Fibroblast of lung (primary cell): Measurements from ENCODE around the gene CACNB4. TPM values are rescaled to one million over a fixed set of nuclear protein-coding genes. Genes with fewer than 3 reads are reported as not detected.

Experiments
- DNase-seq, 2 donors: peaks; one replicate each; pipeline versions ENCODE4 v3.0.0 to v3.0.0-alpha.2; 2010; ENCODE audit warnings: low read depth in 2 of 2
- H2AFZ ChIP-seq: 2 replicates; pipeline ENCODE4 v1.5.1; 2012; ENCODE audit warnings: low read length, control low read depth, inconsistent platforms
- H3K27ac ChIP-seq: 2 replicates; pipeline ENCODE4 v1.5.1; 2011; ENCODE audit warnings: low read length, control low read depth; ENCODE audit not compliant: insufficient read depth
- H3K27me3 ChIP-seq: 2 replicates; pipeline ENCODE4 v1.5.1; 2011; ENCODE audit warnings: mild to moderate bottlenecking, low read length; ENCODE audit not compliant: control insufficient read depth, insufficient read depth
- H3K36me3 ChIP-seq: 2 replicates; pipeline ENCODE4 v1.5.1; 2011; ENCODE audit warnings: low read length; ENCODE audit not compliant: control insufficient read depth, insufficient read depth
- H3K4me1 ChIP-seq: 2 replicates; pipeline ENCODE4 v1.5.1; 2011; ENCODE audit warnings: low read length; ENCODE audit not compliant: control insufficient read depth, insufficient read depth; ENCODE audit errors: extremely low read depth
- H3K4me2 ChIP-seq: 2 replicates; pipeline ENCODE4 v1.5.1; 2011; ENCODE audit warnings: low read length, control low read depth; ENCODE audit not compliant: insufficient read depth; ENCODE audit errors: extremely low read depth
- H3K4me3 ChIP-seq, 4 experiments: fragments of 200-600 bp in 1 of 4; sonication (generic) in 1 of 4; replicated peaks in 1 of 4; 2 replicates each; pipeline ENCODE4 v1.5.1; 2011 to 2016; ENCODE audit warnings: low read length in 4 of 4, low read depth in 3 of 4, mild to moderate bottlenecking in 3 of 4, control low read depth in 2 of 4, inconsistent platforms in 1 of 4, mixed read lengths in 1 of 4; ENCODE audit not compliant: insufficient read depth in 1 of 4; ENCODE audit errors: control extremely low read depth in 1 of 4
- H3K79me2 ChIP-seq: 2 replicates; pipeline ENCODE4 v1.5.1; 2012; ENCODE audit warnings: mild to moderate bottlenecking, low read length, inconsistent platforms; ENCODE audit not compliant: control insufficient read depth, insufficient read depth
- H3K9ac ChIP-seq: 2 replicates; pipeline ENCODE4 v1.5.1; 2011; ENCODE audit warnings: mild to moderate bottlenecking, low read length, control low read depth; ENCODE audit not compliant: insufficient read depth
- H3K9me3 ChIP-seq: 2 replicates; pipeline ENCODE4 v1.5.1; 2012; ENCODE audit warnings: low read depth, low read length; ENCODE audit not compliant: control insufficient read depth, insufficient read depth
- H4K20me1 ChIP-seq: 2 replicates; pipeline ENCODE4 v1.5.1; 2011; ENCODE audit warnings: low read length; ENCODE audit not compliant: control insufficient read depth, insufficient read depth; ENCODE audit errors: extremely low read depth
- EZH2 ChIP-seq: IDR thresholded peaks from 2 replicates; pipeline ENCODE4 v1.5.1; 2012; ENCODE audit warnings: low read length, control low read depth, mild to moderate bottlenecking; ENCODE audit errors: missing control alignments
- polyA plus RNA-seq, 2 donors: library from polyadenylated mRNA; depleted of rRNA in 1 of 2; stranded (reverse) in 1 of 2; unstranded in 1 of 2; fragments of >200 nt; gene quantifications; 2 replicates each; pipeline ENCODE4 v1.2.1, GENCODE V29; 2011 to 2012; ENCODE audit warnings: missing spikeins in 1 of 2
- total RNA-seq: library from RNA; depleted of rRNA; stranded (reverse); fragments of >200 nt; gene quantifications from 2 replicates; pipeline ENCODE4 v1.2.1, GENCODE V29; 2014
- TF ChIP-seq, protein P1 (sequence below), 2 donors: IDR thresholded peaks in 1 of 2; conservative IDR thresholded peaks in 1 of 2; 1 replicate in 1 of 2; 2 replicates in 1 of 2; pipeline ENCODE4 v1.5.1; 2011 to 2012; ENCODE audit warnings: low read length in 2 of 2, control low read depth in 1 of 2, inconsistent platforms in 1 of 2, low read depth in 1 of 2, mild to moderate bottlenecking in 1 of 2

Gene CACNB4
- total and polyA plus RNA-seq, 2 donors (not counting 1 experiment from before 2014, with no cell fraction given): 0.66 to 2.5 TPM

- Histone ChIP-seq H2AFZ (no peak overlapping the region), H3K4me1 (no peaks in the 10 kb centered on the region), H3K4me3 (no peak overlapping the region), H4K20me1 (no peaks in the 10 kb centered on the region), H3K9me3 (no peaks in the 10 kb centered on the region), H3K4me2 (no peak overlapping the region), H3K9ac (no peak overlapping the region), H3K27me3 (peaks cover 6% of the 10 kb centered on the region), H3K79me2 (no peaks in the 10 kb centered on the region), H3K36me3 (no peaks in the 10 kb centered on the region), H3K27ac (no peak overlapping the region)
- TF ChIP-seq, protein P1, sequence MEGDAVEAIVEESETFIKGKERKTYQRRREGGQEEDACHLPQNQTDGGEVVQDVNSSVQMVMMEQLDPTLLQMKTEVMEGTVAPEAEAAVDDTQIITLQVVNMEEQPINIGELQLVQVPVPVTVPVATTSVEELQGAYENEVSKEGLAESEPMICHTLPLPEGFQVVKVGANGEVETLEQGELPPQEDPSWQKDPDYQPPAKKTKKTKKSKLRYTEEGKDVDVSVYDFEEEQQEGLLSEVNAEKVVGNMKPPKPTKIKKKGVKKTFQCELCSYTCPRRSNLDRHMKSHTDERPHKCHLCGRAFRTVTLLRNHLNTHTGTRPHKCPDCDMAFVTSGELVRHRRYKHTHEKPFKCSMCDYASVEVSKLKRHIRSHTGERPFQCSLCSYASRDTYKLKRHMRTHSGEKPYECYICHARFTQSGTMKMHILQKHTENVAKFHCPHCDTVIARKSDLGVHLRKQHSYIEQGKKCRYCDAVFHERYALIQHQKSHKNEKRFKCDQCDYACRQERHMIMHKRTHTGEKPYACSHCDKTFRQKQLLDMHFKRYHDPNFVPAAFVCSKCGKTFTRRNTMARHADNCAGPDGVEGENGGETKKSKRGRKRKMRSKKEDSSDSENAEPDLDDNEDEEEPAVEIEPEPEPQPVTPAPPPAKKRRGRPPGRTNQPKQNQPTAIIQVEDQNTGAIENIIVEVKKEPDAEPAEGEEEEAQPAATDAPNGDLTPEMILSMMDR (conservative IDR thresholded peaks at IDR 0.05 in 1 of 2, IDR thresholded peaks at IDR 0.05 in 1 of 2; ENCODE audit: low read depth in 1 of 2, low read length in 2 of 2): no peak
- no peak for TF ChIP-seq EZH2
- DNase-seq: no peak
Observed at GRCh38 chr2:152088006-152088405, 10.8 kb downstream of the CACNB4 start.

DNA sequence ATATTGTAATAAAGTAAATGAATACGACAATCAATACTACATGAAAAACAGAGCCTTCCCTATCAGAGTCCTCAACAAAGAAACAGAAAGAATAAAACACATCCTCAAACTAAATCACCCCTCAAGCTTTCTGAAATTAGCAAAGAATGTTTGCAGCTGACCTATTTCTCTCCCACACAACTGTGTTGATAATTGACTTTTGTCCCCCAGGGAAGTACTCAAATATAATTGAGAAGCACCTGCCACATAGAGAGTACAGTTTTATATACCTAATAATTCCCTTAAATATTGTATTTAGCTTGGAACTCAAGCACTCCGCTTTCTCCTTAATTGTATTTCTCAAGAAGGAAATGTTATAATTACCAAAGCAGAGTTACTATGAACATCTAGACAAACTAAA, 12.6 kb downstream of the CACNB4 start:
- H3K27ac ChIP-seq: no peak overlapping the region
- H3K9ac ChIP-seq: no peak overlapping the region
- no peaks in the 10 kb centered on the region for H3K4me1 ChIP-seq

GRCh38 chr2:152084076-152084475, 14.8 kb downstream of the CACNB4 start:
- H3K36me3 ChIP-seq: no peaks in the 10 kb centered on the region
- no peaks in the 10 kb centered on the region for H3K4me1 ChIP-seq
- H3K79me2 ChIP-seq: no peaks in the 10 kb centered on the region
- no peak overlapping the region for H3K4me2 ChIP-seq
- no peaks in the 10 kb centered on the region for H3K9me3 ChIP-seq
- TF ChIP-seq, protein P1 (conservative IDR thresholded peaks at IDR 0.05 in 1 of 2, IDR thresholded peaks at IDR 0.05 in 1 of 2; ENCODE audit: low read depth in 1 of 2, low read length in 2 of 2): no peak
- TF ChIP-seq EZH2: no peak
- no peak for DNase-seq
- no peak overlapping the region for H3K27ac ChIP-seq
- H4K20me1 ChIP-seq: no peaks in the 10 kb centered on the region
- H3K27me3 ChIP-seq: no peaks in the 10 kb centered on the region
- no peak overlapping the region for H2AFZ ChIP-seq
- no peak overlapping the region for H3K4me3 ChIP-seq
- H3K9ac ChIP-seq: no peak overlapping the region

More for the DNA sequence above, 12.6 kb downstream of the CACNB4 start:
- Histone ChIP-seq H3K36me3 (no peaks in the 10 kb centered on the region), H4K20me1 (no peaks in the 10 kb centered on the region), H3K27me3 (peaks cover 6% of the 10 kb centered on the region), H3K4me2 (no peak overlapping the region), H3K79me2 (no peaks in the 10 kb centered on the region), H2AFZ (no peak overlapping the region), H3K4me3 (no peak overlapping the region), H3K9me3 (no peaks in the 10 kb centered on the region)
- TF ChIP-seq, protein P1 (conservative IDR thresholded peaks at IDR 0.05 in 1 of 2, IDR thresholded peaks at IDR 0.05 in 1 of 2; ENCODE audit: low read depth in 1 of 2, low read length in 2 of 2): no peak
- TF ChIP-seq EZH2: no peak
- no peak for DNase-seq
